Thyroid gland (tissue), 4 donors: ENCODE data around the gene LRRC7. TPM values are rescaled to one million over a fixed set of nuclear protein-coding genes. Genes with fewer than 3 reads are reported as not detected.

Experiments
- DNase-seq, 2 donors: peaks; one replicate each; pipeline ENCODE4 v3.0.0-alpha.2; 2019
- H3K27ac ChIP-seq, 3 donors: fragments of 200-600 bp; sonication (generic); 1 replicate in 2 of 3; 2 replicates in 1 of 3; pipeline ENCODE4 v1.5.1; 2016 to 2019; ENCODE audit warnings: mild to moderate bottlenecking in 1 of 3, moderate library complexity in 1 of 3
- H3K27me3 ChIP-seq: fragments of 200-600 bp; sonication (generic); one replicate; pipeline ENCODE4 v1.5.1; 2019
- H3K36me3 ChIP-seq, 2 donors: fragments of 200-600 bp; sonication (generic); one replicate each; pipeline ENCODE4 v1.5.1; 2016 to 2019
- H3K4me1 ChIP-seq, 2 donors: fragments of 200-600 bp; sonication (generic); one replicate each; pipeline ENCODE4 v1.5.1; 2017 to 2019
- H3K4me3 ChIP-seq, 3 donors: fragments of 200-600 bp; sonication (generic); replicated peaks in 1 of 3; 1 replicate in 2 of 3; 2 replicates in 1 of 3; pipeline ENCODE4 v1.5.1; 2016; ENCODE audit warnings: mild to moderate bottlenecking in 1 of 3
- H3K9me3 ChIP-seq: fragments of 200-600 bp; sonication (generic); one replicate; pipeline ENCODE4 v1.5.1; 2017
- CTCF ChIP-seq, 6 experiments: fragments of 200-600 bp in 3 of 6; fragments of 450-650 bp in 3 of 6; sonication (generic) in 3 of 6; IDR thresholded peaks; one replicate each; pipeline ENCODE4 v1.5.1; 2016 to 2019; ENCODE audit warnings: antibody characterized with exemption in 6 of 6, mild to moderate bottlenecking in 2 of 6, inconsistent platforms in 1 of 6, moderate library complexity in 1 of 6
- POLR2A ChIP-seq, 2 donors: fragments of 450-650 bp; IDR thresholded peaks; one replicate each; pipeline ENCODE4 v1.6.1; 2017; ENCODE audit warnings: antibody characterized with exemption in 2 of 2, mild to moderate bottlenecking in 2 of 2, moderate library complexity in 1 of 2
- WGBS, 2 donors: methylation state at CpG; one replicate each; pipeline ENCODE4 v1.1.5; 2017; 5-methylcytosine and 5-hydroxymethylcytosine counted together
- intact Hi-C: fragments of 100-400 bp; cut with DNase I; formaldehyde crosslinking; loops from one replicate; pipeline ENCODE4 v1.15.1; 2023
- total RNA-seq, 4 donors: library from RNA; depleted of rRNA; stranded (reverse); fragments of >200 nt; gene quantifications; one replicate each; pipeline ENCODE4 v1.2.3, GENCODE V29; 2016

Gene LRRC7
- total RNA-seq, 4 donors from 2014 or later = 7.9 to 31.7 (median 18.7) TPM

GRCh38 chr1:70164350-70164749 lies 596.6 kb downstream of the LRRC7 start:
- H3K27me3 ChIP-seq = no peaks in the 10 kb centered on the region
- H3K27ac ChIP-seq = no peak overlapping the region
- no peak overlapping the region for H3K4me3 ChIP-seq
- H3K4me1 ChIP-seq = no peaks in the 10 kb centered on the region
- TF ChIP-seq POLR2A (IDR thresholded peaks at IDR 0.05) (no peak), CTCF (IDR thresholded peaks at IDR 0.05) (no peak)
- DNase-seq = no peak
- 96 to 97% methylated on average over 4 of the region's 4 CpGs for WGBS, 2 donors
- H3K9me3 ChIP-seq = no peaks in the 10 kb centered on the region
- no peaks in the 10 kb centered on the region for H3K36me3 ChIP-seq
- intact Hi-C loops = no loop called here

- Histone ChIP-seq H3K4me3 (no peak overlapping the region), H3K27ac (no peak overlapping the region), H3K4me1 (no peaks in the 10 kb centered on the region), H3K9me3 (no peaks in the 10 kb centered on the region), H3K27me3 (no peaks in the 10 kb centered on the region), H3K36me3 (no peaks in the 10 kb centered on the region)
- TF ChIP-seq POLR2A (IDR thresholded peaks at IDR 0.05) = no peak
- intact Hi-C loops = no loop called here
- DNase-seq = no peak
Measured at GRCh38 chr1:70168283-70168682, 600.6 kb downstream of the LRRC7 start.

GRCh38 chr1:70169018-70169839 lies 601.5 kb downstream of the LRRC7 start:
- Histone ChIP-seq H3K4me3 (no peak overlapping the region), H3K27me3 (no peaks in the 10 kb centered on the region), H3K36me3 (no peaks in the 10 kb centered on the region), H3K9me3 (no peaks in the 10 kb centered on the region), H3K27ac (no peak overlapping the region), H3K4me1 (no peaks in the 10 kb centered on the region)
- intact Hi-C loops = no loop called here
- no peak for DNase-seq
- no peak for TF ChIP-seq CTCF (IDR thresholded peaks at IDR 0.05)
- TF ChIP-seq POLR2A (IDR thresholded peaks at IDR 0.05) = no peak
- whole genome bisulfite sequencing, 2 donors = 91 to 94% methylated on average over 5 of the region's 5 CpGs

- no peaks in the 10 kb centered on the region for H3K4me1 ChIP-seq
- H3K36me3 ChIP-seq = no peaks in the 10 kb centered on the region
- no peak overlapping the region for H3K4me3 ChIP-seq
- H3K27ac ChIP-seq = no peak overlapping the region
- TF ChIP-seq CTCF (IDR thresholded peaks at IDR 0.05) = no peak
- no peak for TF ChIP-seq POLR2A (IDR thresholded peaks at IDR 0.05)
- H3K9me3 ChIP-seq = no peaks in the 10 kb centered on the region
- WGBS, 2 donors = 92 to 94% methylated on average over 1 of the region's 1 CpG
- no peaks in the 10 kb centered on the region for H3K27me3 ChIP-seq
- DNase-seq = no peak
- intact Hi-C loops = no loop called here
Measured at GRCh38 chr1:70171512-70171911, 603.8 kb downstream of the LRRC7 start.
